Tibial nerve (tissue), 4 donors: ENCODE results near the gene USP9X.

Source experiments
- EP300 ChIP-seq, 2 donors: sonication (generic); formaldehyde crosslinking; IDR thresholded peaks; one replicate each; pipeline ENCODE4 v1.6.1; 2017; ENCODE audit warnings: antibody characterized with exemption in 2 of 2, mild to moderate bottlenecking in 1 of 2
- POLR2A ChIP-seq, 2 donors: fragments of 450-650 bp; IDR thresholded peaks; one replicate each; pipeline ENCODE4 v1.6.1; 2017; ENCODE audit warnings: antibody characterized with exemption in 2 of 2, mild to moderate bottlenecking in 2 of 2, moderate library complexity in 2 of 2
- TF ChIP-seq, protein P1 (sequence below), 5 experiments: fragments of 200-600 bp in 3 of 5; fragments of 450-650 bp in 2 of 5; sonication (generic) in 3 of 5; IDR thresholded peaks; one replicate each; pipeline ENCODE4 v1.5.1; 2016 to 2019; ENCODE audit warnings: antibody characterized with exemption in 5 of 5, mild to moderate bottlenecking in 3 of 5, moderate library complexity in 2 of 5

DNA sequence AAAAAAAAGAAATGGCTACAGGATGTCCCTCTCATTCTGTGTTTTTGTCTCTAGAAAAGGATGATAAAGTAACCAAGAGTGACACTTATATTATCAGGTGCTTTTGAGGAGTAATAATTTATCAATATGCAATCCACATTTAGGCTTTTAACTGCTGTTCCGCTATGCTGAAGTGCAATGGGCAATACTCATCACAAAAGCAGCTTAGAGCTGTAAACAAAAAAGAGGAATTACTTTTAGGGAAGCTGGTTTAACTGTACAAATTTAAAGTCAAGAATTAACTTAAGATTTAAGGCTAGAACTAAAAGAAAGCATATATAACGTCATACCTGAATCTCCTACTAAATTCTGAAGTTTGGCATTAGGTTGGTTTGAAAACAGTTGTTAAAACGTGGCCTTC is 155.3 kb downstream of the USP9X start:
- TF ChIP-seq POLR2A (IDR thresholded peaks at IDR 0.05) = no peak
- TF ChIP-seq, protein P1, sequence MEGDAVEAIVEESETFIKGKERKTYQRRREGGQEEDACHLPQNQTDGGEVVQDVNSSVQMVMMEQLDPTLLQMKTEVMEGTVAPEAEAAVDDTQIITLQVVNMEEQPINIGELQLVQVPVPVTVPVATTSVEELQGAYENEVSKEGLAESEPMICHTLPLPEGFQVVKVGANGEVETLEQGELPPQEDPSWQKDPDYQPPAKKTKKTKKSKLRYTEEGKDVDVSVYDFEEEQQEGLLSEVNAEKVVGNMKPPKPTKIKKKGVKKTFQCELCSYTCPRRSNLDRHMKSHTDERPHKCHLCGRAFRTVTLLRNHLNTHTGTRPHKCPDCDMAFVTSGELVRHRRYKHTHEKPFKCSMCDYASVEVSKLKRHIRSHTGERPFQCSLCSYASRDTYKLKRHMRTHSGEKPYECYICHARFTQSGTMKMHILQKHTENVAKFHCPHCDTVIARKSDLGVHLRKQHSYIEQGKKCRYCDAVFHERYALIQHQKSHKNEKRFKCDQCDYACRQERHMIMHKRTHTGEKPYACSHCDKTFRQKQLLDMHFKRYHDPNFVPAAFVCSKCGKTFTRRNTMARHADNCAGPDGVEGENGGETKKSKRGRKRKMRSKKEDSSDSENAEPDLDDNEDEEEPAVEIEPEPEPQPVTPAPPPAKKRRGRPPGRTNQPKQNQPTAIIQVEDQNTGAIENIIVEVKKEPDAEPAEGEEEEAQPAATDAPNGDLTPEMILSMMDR (IDR thresholded peaks at IDR 0.05) = no peak
- TF ChIP-seq EP300 (IDR thresholded peaks at IDR 0.05) = no peak
